IPS-NIHi11 (cell line): ENCODE data around the gene NPIPB5.
"Not testable (repeated sequence)": the region's sequence is repeated elsewhere in the genome, so short reads cannot be mapped to it uniquely, and the experiment has no call there.

Experiments
- DNase-seq: peaks from one replicate; pipeline ENCODE4 v3.0.0; 2012; ENCODE audit warnings: mixed read lengths, low spot score

Gene NPIPB5

DNA sequence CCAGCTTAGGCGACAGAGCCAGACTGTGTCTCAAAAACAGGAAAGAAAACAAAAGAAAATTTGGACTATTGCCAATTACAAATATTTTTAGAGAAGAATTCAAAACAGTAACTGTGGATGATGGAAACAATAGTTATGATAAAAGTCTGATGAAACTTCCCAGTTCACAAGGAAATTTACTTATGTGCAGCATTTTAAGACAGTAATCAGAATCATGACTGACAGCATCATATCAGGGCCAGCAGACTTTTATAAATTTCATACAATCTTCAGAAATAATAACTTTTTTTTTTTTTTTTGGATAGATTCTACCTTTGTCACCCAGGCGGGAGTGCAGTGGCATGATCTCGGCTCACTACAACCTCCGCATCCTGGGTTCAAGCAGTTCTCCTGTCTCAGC is at the start of gene NPIPB5:
Gene NPIPB5, plus strand, starts transcription at position 301 of the 400 bp plus-strand sequence. CDS start 2,911 bp downstream, outside the sequence.
- not testable (repeated sequence) for DNase-seq

DNA sequence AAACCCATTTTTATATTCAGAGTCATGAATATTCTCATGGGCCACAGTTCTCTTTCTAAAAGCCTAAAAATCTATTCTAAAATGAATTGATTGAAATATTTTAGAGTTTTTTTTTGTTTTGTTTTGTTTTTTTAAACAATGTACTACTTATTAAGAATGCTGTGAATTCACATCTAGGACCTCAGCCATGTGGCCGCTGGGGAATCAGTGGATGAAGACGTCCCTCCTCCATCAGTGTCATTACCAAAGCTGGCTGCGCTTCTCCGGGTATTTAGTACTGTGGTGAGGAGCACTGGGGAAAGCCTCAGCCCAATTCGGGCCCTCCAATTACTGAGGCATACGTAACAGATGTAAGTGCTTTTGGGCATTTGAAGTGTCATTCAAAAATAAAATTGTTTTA is 41.8 kb upstream of the NPIPB5 start:
- DNase-seq, result not testable (repeated sequence)

DNA sequence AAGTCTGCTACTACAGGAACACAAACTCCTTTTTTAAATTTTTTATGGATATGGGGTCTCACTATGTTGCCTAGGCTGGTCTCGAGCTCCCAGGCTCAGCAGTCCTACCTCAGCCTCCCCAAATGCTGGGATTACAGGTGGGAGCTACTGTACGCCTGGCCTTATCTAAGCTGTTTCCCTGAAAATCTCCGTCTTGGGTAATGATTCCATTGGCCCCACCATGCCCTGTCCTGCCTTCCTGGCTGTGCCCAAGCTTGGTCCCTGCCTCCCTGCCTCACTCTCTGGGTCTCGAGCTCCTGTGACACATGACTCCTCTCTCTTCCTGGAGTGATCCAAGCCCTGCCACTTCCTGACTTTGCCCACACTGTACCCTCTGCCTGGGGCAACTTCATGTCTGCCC is 27.3 kb downstream of the NPIPB5 start:
- not testable (repeated sequence) for DNase-seq

DNA sequence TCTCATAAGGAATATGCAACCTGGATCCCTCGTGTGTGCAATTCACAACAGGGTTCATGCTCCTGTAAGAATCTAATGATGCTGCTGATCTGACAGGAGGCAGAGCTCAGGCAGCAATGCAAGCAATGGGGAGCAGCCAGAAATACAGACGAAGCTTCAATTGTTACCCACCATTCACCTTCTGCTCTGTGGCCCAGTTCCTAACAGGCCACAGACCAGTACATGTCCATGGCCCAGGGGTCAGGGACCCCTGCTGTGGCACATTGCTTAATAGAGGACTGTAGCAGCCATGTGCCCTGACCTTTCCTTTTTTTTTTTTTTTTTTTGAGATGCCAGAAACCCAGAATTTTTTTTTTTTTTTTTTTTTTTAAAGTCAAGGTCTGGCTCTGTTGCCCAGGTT is 34.1 kb downstream of the NPIPB5 start:
- DNase-seq, result not testable (repeated sequence)

DNA sequence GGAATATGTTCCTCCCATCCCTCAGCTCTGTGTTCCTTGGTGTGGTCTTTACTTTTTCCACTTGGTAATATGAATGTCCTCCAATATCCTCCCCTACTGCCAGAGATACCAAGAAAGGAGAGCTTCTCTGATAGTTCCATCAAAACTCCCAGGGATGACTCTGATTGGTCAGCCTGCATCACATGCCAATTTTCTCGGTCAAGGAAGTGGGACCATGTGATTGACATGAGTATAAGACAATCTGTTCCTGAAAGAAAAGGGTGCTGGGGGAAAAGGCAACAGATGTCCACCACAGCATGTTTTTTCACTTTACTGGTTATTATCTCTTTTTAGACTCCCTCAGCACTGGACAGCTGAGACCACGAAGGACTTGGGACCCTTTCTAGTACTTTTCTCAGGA is 35.9 kb downstream of the NPIPB5 start:
- peak; percentile 2 for DNase-seq

DNA sequence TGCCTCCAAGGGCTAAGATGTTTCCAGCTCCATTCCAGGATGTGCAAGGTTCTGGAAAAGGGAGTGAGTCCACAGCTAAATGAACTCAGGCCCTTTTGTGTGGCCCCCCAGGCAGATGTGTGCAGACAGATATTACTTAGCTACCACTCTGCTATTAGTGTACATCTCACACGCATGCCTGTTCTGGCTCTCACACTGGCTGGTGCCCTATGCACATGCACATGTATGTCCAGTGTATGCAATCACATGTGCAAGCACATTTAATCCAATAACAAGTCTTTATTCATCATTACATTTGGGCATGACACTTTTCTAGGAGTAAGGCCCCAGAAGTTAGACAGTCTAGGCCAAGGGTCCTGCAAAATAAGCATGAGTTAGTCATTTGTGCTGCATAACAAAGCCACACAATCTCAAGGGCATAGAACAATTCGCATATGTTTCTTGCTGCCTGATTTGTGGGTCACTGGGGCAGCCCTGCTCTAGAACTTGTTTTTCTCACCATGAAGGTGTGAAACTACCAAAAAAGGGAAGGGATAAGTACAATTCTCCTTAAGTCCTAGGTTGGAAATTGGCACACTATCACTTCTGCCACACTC is 36.6 kb downstream of the NPIPB5 start:
- not testable (repeated sequence) for DNase-seq

DNA sequence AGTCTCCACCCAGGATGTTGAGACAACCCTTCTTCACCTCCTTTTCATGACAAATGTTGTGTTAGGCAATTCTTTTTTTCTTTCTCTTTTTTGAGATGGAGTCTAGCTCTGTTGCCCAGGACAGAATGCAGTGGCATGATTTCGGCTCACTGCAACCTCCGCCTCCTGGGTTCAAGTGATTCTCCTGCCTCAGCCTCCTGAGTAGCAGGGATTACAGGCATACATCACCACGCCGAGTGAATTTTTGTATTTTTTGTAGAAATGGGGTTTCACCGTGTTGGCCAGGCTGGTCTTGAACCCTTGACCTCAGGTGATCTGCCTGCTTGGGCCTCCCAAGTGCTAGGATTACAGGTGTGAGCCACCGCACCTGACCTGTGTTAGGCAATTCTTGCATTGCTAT is 39.2 kb downstream of the NPIPB5 start:
- not testable (repeated sequence) for DNase-seq

DNA sequence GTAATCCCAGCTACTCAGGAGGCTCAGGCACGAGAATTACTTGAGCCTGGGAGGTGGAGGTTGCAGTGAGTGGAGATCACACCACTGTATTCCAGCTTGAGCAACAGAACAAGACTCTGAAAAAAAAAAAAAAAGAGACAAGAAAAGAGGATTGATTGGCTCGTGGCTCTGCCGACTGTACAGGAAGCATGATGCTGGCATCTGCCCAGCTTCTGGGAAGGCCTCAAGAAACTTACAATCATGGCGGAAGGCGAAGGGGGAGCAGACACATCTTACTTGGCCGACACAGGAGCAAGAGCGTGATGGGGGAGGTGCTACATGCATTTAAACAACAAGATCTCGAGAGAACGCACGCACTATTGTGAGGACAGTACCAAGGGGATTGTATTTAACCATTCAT is 40.5 kb downstream of the NPIPB5 start:
- not testable (repeated sequence) for DNase-seq

DNA sequence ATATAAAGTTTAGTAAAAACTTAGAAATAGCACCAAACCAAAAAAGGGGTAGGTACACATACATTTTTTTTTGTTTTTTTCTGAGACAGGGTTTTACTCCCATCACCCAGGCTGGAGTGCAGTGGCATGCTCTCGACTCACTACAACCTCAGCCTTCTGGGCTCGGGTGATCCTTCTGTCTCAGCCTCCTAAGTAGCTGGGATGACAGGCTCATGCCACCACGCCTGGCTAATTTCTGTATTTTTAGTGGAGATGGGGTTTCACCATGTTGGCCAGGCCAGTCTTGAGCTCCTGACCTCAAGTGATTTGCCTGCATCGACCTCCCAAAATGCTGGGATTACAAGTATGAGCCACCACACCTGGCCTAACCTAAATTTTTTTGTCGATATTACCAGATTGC is 41.0 kb downstream of the NPIPB5 start:
- DNase-seq, result not testable (repeated sequence)

DNA sequence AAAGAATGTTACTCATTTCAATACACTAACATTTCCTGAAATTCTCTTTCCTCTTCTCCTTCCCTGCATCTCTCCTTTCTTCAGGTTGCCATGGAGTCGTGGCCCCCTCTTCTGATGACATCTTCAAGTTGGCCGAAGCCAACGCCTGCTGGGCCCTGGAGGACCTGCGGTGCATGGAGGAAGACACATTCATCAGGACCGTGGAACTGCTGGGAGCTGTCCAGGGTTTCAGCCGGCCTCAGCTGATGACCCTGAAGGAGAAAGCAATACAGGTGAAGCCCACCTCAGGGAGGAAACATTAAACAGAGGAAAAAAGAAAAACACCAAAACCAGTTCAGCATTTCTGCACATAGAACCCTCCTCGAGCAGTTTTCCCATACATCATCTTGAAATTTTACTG is 46.1 kb downstream of the NPIPB5 start:
- not testable (repeated sequence) for DNase-seq
